Measurements from ENCODE around the gene WDR83.

WDR83 gene

GRCh38 chr19:12648088-12648487 is 18.5 kb upstream of the WDR83 start:
- H3K36me3 Mint-ChIP-seq (ENCODE audit: low read depth), result peaks cover 20% of the 10 kb centered on the region
- no peaks in the 10 kb centered on the region for H3K9me3 Mint-ChIP-seq
- H3K27ac Mint-ChIP-seq, result no peak overlapping the region
- no peak for TF ChIP-seq CTCF (IDR thresholded peaks at IDR 0.05; ENCODE audit: unreplicated experiment in 3 of 3)
- H3K4me1 Mint-ChIP-seq, result no peaks in the 10 kb centered on the region
- no peak overlapping the region for H3K4me3 Mint-ChIP-seq
- no peaks in the 10 kb centered on the region for H3K27me3 Mint-ChIP-seq (ENCODE audit: low read depth)

DNA sequence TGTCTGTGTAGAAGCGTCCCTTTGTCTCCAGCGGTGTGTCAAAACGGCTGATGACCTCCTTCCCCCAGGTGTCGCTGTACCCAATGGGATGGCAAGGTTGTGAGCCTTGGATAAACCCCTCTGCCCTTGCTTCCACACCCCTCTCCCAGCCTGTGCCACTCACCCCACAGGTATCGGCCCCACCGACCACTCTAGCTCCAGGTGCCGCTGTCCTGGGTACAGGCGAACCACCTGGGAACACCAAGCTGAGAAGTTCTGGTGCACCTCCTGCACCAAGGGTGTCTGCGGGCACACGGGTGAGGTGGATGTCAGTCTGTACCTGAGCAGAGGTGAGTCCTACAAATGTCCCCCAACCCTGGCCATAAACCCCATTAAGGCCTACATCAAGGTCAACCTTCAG is 16.7 kb upstream of the WDR83 start:
- TF ChIP-seq CTCF (IDR thresholded peaks at IDR 0.05; ENCODE audit: unreplicated experiment in 3 of 3), result no peak
- Mint-ChIP-seq H3K4me1 (no peaks in the 10 kb centered on the region), H3K27ac (no peak overlapping the region), H3K36me3 (ENCODE audit: low read depth) (peaks cover 20% of the 10 kb centered on the region), H3K9me3 (no peaks in the 10 kb centered on the region), H3K27me3 (ENCODE audit: low read depth) (no peaks in the 10 kb centered on the region), H3K4me3 (no peak overlapping the region)

DNA sequence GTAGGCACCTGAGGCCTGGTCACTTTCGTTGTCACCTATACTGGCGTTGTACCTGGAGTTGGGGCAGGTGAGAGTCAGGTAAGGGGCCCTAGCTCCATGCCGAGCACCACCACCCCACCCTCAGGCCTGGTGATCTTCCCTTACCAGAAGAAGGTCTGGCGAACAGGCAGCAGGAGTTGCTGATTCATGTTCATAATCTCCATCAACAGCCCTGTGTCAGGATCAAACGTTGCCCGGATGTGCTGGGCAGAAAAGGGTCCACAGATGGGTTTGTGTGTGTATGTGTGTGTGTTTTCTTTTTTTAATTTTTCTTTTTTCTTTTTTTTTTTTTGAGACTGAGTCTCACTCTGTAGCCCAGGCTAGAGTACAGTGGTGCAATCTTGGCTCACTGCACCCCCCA is 14.4 kb upstream of the WDR83 start:
- Mint-ChIP-seq H3K4me3 (no peak overlapping the region), H3K27ac (no peak overlapping the region), H3K27me3 (ENCODE audit: low read depth) (no peaks in the 10 kb centered on the region), H3K9me3 (no peaks in the 10 kb centered on the region), H3K36me3 (ENCODE audit: low read depth) (peaks cover 34% of the 10 kb centered on the region), H3K4me1 (no peaks in the 10 kb centered on the region)
- no peak for TF ChIP-seq CTCF (IDR thresholded peaks at IDR 0.05; ENCODE audit: unreplicated experiment in 3 of 3)

DNA sequence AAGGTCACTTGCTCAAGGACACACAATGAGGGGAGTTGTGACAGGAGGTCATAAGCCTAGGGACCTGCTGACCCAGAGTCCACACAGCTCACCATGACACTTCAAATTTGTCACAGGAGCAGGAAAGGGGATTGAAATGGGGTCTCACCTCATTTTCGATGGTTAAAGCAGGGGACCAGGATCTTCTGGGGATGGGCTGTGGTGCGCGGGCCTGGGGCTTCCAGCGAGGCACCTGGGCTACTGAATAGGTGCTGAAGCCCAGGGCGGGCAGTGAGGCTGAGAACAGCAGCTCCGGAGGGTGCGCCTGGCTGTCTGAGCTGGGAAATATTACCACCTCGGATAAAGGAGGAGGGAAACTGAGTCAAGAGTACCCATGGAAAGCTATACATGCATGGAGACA is 11.1 kb upstream of the WDR83 start:
- H3K27ac Mint-ChIP-seq, result no peak overlapping the region
- no peak for TF ChIP-seq CTCF (IDR thresholded peaks at IDR 0.05; ENCODE audit: unreplicated experiment in 3 of 3)
- peaks cover 43% of the 10 kb centered on the region for H3K36me3 Mint-ChIP-seq (ENCODE audit: low read depth)
- no peak overlapping the region for H3K4me3 Mint-ChIP-seq
- no peaks in the 10 kb centered on the region for H3K27me3 Mint-ChIP-seq (ENCODE audit: low read depth)
- no peaks in the 10 kb centered on the region for H3K4me1 Mint-ChIP-seq
- no peaks in the 10 kb centered on the region for H3K9me3 Mint-ChIP-seq

DNA sequence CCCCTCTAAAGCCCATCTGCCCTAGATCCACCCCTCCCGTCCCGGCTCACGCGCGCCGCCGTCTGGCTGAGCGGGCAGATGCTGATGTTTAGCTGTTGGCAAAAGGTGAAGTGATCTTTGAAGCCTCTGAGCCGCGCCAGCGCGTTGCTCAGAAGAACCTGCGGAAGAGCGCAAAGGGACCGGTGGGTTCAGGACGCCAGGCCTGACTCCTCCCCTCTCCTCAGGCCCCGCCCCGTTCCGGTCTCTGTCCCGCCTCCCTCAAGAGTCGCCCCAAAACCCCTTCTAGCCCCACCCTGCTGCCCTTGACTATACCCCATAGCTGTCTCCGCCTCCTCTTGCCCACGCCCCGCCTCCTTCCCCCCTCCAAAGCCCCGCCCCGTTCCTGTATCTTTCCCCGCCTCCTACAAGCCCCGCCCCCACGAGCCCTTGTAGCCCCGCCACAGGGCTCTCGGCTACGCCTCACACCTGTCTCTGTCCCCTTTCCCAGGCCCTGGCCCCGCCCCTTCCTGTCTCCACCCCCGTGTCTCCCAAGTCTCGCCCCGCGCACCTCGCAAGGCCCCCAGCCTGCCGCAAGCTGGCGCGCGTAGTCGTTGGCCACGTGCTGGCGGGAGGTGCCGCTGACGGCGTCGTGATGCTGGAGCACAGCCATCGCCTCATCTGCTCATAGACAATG is 9.6 kb upstream of the WDR83 start:
- no peaks in the 10 kb centered on the region for H3K4me1 Mint-ChIP-seq
- peaks cover 42% of the 10 kb centered on the region for H3K36me3 Mint-ChIP-seq (ENCODE audit: low read depth)
- no peaks in the 10 kb centered on the region for H3K27me3 Mint-ChIP-seq (ENCODE audit: low read depth)
- TF ChIP-seq CTCF (IDR thresholded peaks at IDR 0.05; ENCODE audit: unreplicated experiment in 3 of 3), result no peak
- H3K27ac Mint-ChIP-seq, result no peak overlapping the region
- H3K4me3 Mint-ChIP-seq, result no peak overlapping the region
- H3K9me3 Mint-ChIP-seq, result no peaks in the 10 kb centered on the region

- Mint-ChIP-seq H3K4me3 (no peak overlapping the region), H3K4me1 (no peaks in the 10 kb centered on the region), H3K27ac (no peak overlapping the region), H3K9me3 (no peaks in the 10 kb centered on the region), H3K36me3 (ENCODE audit: low read depth) (peaks cover 40% of the 10 kb centered on the region), H3K27me3 (ENCODE audit: low read depth) (no peaks in the 10 kb centered on the region)
- no peak for TF ChIP-seq CTCF (IDR thresholded peaks at IDR 0.05; ENCODE audit: unreplicated experiment in 3 of 3)
Observed at GRCh38 chr19:12657966-12658365, 8.6 kb upstream of the WDR83 start.
